HG03520 (cell line): ENCODE data around the gene URB1.
"Not testable (repeated sequence)": the region's sequence is repeated elsewhere in the genome, so short reads cannot be mapped to it uniquely, and the experiment has no call there.

ENCODE experiments used
- ATAC-seq: cut with Tn5 transposase; IDR thresholded peaks from one replicate; pipeline ENCODE4 v1.9.1; 2021; ENCODE audit warnings: mild to moderate bottlenecking, moderate library complexity; ENCODE audit not compliant: unreplicated experiment

URB1 gene

GRCh38 chr21:32413015-32413504 lies 20.2 kb upstream of the URB1 start:
- no peak for ATAC-seq

- ATAC-seq: no peak
Measured at GRCh38 chr21:32412162-32413014, 19.6 kb upstream of the URB1 start, which contains the start of gene EVA1C. Gene EVA1C, plus strand, starts transcription at chr21:32412706. Its CDS starts 148 bp downstream, at chr21:32412854.

- no peak for ATAC-seq
Measured at GRCh38 chr21:32411350-32412161, 18.7 kb upstream of the URB1 start.

- ATAC-seq: no peak
Measured at GRCh38 chr21:32410916-32411315, 18.1 kb upstream of the URB1 start.

- ATAC-seq: no peak
Measured at GRCh38 chr21:32410291-32410690, 17.5 kb upstream of the URB1 start.

GRCh38 chr21:32406405-32406804 lies 13.6 kb upstream of the URB1 start:
- ATAC-seq: no peak

GRCh38 chr21:32403201-32403777 lies 10.5 kb upstream of the URB1 start:
- ATAC-seq: no peak

GRCh38 chr21:32393677-32394001 lies 827 bp upstream of the URB1 start:
- no peak for ATAC-seq

GRCh38 chr21:32392299-32392879 lies 423 bp downstream of the URB1 start:
- ATAC-seq: no peak

- no peak for ATAC-seq
Measured at GRCh38 chr21:32391755-32392154, 1.1 kb downstream of the URB1 start.

- ATAC-seq: not testable (repeated sequence)
Measured at GRCh38 chr21:32390537-32391224, 2.1 kb downstream of the URB1 start.

GRCh38 chr21:32389337-32390015 lies 3.3 kb downstream of the URB1 start:
- ATAC-seq: no peak

- ATAC-seq: no peak
Measured at GRCh38 chr21:32388306-32388705, 4.5 kb downstream of the URB1 start.

GRCh38 chr21:32387151-32387550 lies 5.7 kb downstream of the URB1 start:
- ATAC-seq: no peak

- no peak for ATAC-seq
Measured at GRCh38 chr21:32386195-32386870, 6.5 kb downstream of the URB1 start.

- ATAC-seq: no peak
Measured at GRCh38 chr21:32383812-32384211, 9.0 kb downstream of the URB1 start.

GRCh38 chr21:32382108-32382644 lies 10.6 kb downstream of the URB1 start:
- no peak for ATAC-seq

- ATAC-seq: no peak
Measured at GRCh38 chr21:32381571-32381970, 11.2 kb downstream of the URB1 start.

- ATAC-seq: no peak
Measured at GRCh38 chr21:32380940-32381339, 11.9 kb downstream of the URB1 start.
